Ovary (tissue), 3 donors: ENCODE results near the gene WEE2.

Experiments used
- POLR2A ChIP-seq: fragments of 450-650 bp; IDR thresholded peaks from one replicate; pipeline ENCODE4 v1.6.1; 2017; ENCODE audit warnings: antibody characterized with exemption, mild to moderate bottlenecking, moderate library complexity
- TF ChIP-seq, protein P1 (sequence below), 3 donors: fragments of 450-650 bp in 2 of 3; fragments of 200-600 bp in 1 of 3; IDR thresholded peaks; one replicate each; pipeline versions ENCODE4 v1.5.1 to v1.8.0; 2016 to 2022; ENCODE audit warnings: antibody characterized with exemption in 3 of 3, mild to moderate bottlenecking in 1 of 3
- donor health status: DM: no; HTN: no; CAD: no.

DNA sequence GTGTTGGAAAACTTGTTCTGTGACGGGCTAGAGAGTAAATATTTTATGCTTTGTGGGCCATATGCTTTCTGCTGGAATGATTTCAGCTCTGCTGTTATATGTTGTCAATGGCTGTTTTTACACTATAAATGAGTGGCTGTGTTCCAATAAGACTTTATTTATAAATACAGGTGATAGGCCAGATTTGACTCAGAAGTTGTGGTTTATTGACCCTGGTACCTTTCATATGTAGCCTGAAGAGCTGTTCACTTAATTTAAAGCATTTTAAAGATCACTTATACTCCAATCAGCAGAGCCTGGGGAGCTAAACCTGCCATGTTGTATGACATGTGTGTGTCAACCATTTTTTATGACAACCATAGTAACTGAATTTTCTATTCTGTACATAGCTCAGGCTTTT lies 20.9 kb downstream of the WEE2 start:
- no peak for TF ChIP-seq POLR2A
- TF ChIP-seq, protein P1, sequence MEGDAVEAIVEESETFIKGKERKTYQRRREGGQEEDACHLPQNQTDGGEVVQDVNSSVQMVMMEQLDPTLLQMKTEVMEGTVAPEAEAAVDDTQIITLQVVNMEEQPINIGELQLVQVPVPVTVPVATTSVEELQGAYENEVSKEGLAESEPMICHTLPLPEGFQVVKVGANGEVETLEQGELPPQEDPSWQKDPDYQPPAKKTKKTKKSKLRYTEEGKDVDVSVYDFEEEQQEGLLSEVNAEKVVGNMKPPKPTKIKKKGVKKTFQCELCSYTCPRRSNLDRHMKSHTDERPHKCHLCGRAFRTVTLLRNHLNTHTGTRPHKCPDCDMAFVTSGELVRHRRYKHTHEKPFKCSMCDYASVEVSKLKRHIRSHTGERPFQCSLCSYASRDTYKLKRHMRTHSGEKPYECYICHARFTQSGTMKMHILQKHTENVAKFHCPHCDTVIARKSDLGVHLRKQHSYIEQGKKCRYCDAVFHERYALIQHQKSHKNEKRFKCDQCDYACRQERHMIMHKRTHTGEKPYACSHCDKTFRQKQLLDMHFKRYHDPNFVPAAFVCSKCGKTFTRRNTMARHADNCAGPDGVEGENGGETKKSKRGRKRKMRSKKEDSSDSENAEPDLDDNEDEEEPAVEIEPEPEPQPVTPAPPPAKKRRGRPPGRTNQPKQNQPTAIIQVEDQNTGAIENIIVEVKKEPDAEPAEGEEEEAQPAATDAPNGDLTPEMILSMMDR (IDR thresholded peaks at IDR 0.05) = no peak
